Gastroesophageal sphincter (tissue), 4 donors: ENCODE measurements around the gene CERT1. TPM values are rescaled to one million over a fixed set of nuclear protein-coding genes. Genes with fewer than 3 reads are reported as not detected.

Experiments
- ATAC-seq: fragments of 150-250 bp; one replicate; pipeline ENCODE4 v1.9.1; 2016; ENCODE audit warnings: mild to moderate bottlenecking, moderate library complexity
- H3K27ac ChIP-seq, 4 donors: fragments of 200-600 bp; sonication (generic) in 3 of 4; 1 replicate in 3 of 4; 2 replicates in 1 of 4; pipeline ENCODE4 v1.5.1; 2016 to 2019
- H3K27me3 ChIP-seq: fragments of 200-600 bp; sonication (generic); one replicate; pipeline ENCODE4 v1.5.1; 2019
- H3K36me3 ChIP-seq, 2 donors: fragments of 200-600 bp; sonication (generic); one replicate each; pipeline ENCODE4 v1.5.1; 2019; ENCODE audit warnings: control low read depth in 1 of 2
- H3K4me1 ChIP-seq, 3 donors: fragments of 200-600 bp; sonication (generic); 1 replicate in 2 of 3; 2 replicates in 1 of 3; pipeline ENCODE4 v1.5.1; 2016 to 2019; ENCODE audit warnings: control low read depth in 2 of 3
- H3K4me3 ChIP-seq, 2 donors: fragments of 200-600 bp; sonication (generic); one replicate each; pipeline ENCODE4 v1.5.1; 2019; ENCODE audit warnings: mild to moderate bottlenecking in 1 of 2, moderate library complexity in 1 of 2
- H3K9me3 ChIP-seq, 3 donors: fragments of 200-600 bp; sonication (generic); one replicate each; pipeline ENCODE4 v1.5.1; 2017 to 2019; ENCODE audit warnings: control low read depth in 2 of 3
- EP300 ChIP-seq: sonication (generic); formaldehyde crosslinking; IDR thresholded peaks from one replicate; pipeline ENCODE4 v1.6.1; 2017; ENCODE audit warnings: antibody characterized with exemption, mild to moderate bottlenecking
- POLR2A ChIP-seq, 2 donors: fragments of 450-650 bp; IDR thresholded peaks; one replicate each; pipeline ENCODE4 v1.6.1; 2017; ENCODE audit warnings: antibody characterized with exemption in 2 of 2, mild to moderate bottlenecking in 2 of 2, moderate library complexity in 1 of 2
- POLR2AphosphoS5 ChIP-seq: sonication (generic); formaldehyde crosslinking; IDR thresholded peaks from one replicate; pipeline ENCODE4 v1.6.1; 2017; ENCODE audit warnings: antibody characterized with exemption
- WGBS, 2 donors: methylation state at CpG; one replicate each; pipeline ENCODE4 v1.1.5; 2018; ENCODE audit warnings: low coverage in 1 of 2; 5-methylcytosine and 5-hydroxymethylcytosine counted together
- total RNA-seq, 4 donors: library from RNA; depleted of rRNA; stranded (reverse); fragments of >200 nt; gene quantifications; one replicate each; pipeline ENCODE4 v1.1.0, GENCODE V29; 2016
- TF ChIP-seq, protein P1 (sequence below), 4 experiments: fragments of 200-600 bp in 2 of 4; fragments of 450-650 bp in 2 of 4; sonication (generic) in 1 of 4; IDR thresholded peaks; one replicate each; pipeline ENCODE4 v1.5.1; 2017 to 2019; ENCODE audit warnings: antibody characterized with exemption in 4 of 4, mild to moderate bottlenecking in 2 of 4, moderate library complexity in 2 of 4

Gene CERT1
- total RNA-seq, 4 donors from 2014 or later = 23.4 to 46.5 (median 36.6) TPM

DNA sequence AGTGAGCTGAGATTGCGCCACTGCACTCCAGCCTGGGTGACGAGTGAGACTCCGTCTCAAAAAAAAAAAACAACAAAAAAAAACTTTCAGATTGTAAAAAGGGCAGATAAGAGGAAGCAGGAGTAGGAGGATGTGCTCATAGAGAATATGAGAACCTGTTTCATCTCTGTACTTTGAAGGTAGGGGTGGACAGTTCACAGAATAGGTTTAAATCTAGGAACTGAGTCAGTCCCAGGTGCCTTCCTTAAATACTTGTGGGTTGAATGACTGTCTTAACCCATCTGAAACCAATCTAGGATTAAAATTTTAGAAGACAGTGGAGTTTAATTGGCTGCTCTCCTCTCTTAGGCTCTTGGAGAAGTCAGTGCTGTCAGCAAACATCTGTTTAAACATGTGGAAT, 12.6 kb upstream of the CERT1 start:
- no peak for TF ChIP-seq POLR2A (IDR thresholded peaks at IDR 0.05)
- TF ChIP-seq, protein P1, sequence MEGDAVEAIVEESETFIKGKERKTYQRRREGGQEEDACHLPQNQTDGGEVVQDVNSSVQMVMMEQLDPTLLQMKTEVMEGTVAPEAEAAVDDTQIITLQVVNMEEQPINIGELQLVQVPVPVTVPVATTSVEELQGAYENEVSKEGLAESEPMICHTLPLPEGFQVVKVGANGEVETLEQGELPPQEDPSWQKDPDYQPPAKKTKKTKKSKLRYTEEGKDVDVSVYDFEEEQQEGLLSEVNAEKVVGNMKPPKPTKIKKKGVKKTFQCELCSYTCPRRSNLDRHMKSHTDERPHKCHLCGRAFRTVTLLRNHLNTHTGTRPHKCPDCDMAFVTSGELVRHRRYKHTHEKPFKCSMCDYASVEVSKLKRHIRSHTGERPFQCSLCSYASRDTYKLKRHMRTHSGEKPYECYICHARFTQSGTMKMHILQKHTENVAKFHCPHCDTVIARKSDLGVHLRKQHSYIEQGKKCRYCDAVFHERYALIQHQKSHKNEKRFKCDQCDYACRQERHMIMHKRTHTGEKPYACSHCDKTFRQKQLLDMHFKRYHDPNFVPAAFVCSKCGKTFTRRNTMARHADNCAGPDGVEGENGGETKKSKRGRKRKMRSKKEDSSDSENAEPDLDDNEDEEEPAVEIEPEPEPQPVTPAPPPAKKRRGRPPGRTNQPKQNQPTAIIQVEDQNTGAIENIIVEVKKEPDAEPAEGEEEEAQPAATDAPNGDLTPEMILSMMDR (IDR thresholded peaks at IDR 0.05) = no peak
- TF ChIP-seq EP300 = no peak
- TF ChIP-seq POLR2AphosphoS5 = no peak
- WGBS, 2 donors = 81 to 86% methylated on average over 2 to 3 of the region's 3 CpGs
- ATAC-seq = no peak

DNA sequence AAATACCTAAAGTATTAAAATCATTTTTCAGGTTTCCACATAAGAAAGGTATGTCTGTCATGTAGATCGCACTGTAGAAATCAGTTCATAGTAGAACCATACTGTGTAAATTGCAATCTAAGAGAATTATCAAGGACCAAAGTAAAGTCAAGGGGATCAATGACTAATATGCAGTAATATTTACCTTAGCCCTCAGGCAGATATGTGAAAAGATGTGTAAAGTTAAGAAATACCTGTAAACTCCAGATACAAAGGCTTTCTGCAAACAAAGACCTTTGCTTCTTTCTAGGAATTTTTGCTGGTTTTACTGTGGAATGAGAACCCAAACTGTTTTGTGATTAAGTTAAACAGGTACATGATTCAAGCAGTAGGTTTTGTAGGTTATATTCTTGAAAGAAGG, 11.8 kb upstream of the CERT1 start:
- TF ChIP-seq EP300 = no peak
- TF ChIP-seq POLR2A (IDR thresholded peaks at IDR 0.05) = no peak
- no peak for TF ChIP-seq POLR2AphosphoS5
- TF ChIP-seq, protein P1 (IDR thresholded peaks at IDR 0.05) = no peak
- H3K27ac ChIP-seq = no peak overlapping the region
- ATAC-seq = no peak
- H3K9me3 ChIP-seq = peaks cover 0 to 13% (median 0%) of the 10 kb centered on the region in 3 donors
- peaks cover 0 to 8% of the 10 kb centered on the region in 2 donors for H3K36me3 ChIP-seq
- no peak overlapping the region for H3K4me3 ChIP-seq
- peaks cover 0 to 36% (median 0%) of the 10 kb centered on the region in 3 donors for H3K4me1 ChIP-seq
- WGBS, 2 donors = 92 to 100% methylated on average over 1 of the region's 1 CpG
- H3K27me3 ChIP-seq = no peaks in the 10 kb centered on the region

More for the DNA sequence above, 12.6 kb upstream of the CERT1 start:
- Histone ChIP-seq H3K4me3 (no peak overlapping the region), H3K27ac (no peak overlapping the region), H3K36me3 (peaks cover 0 to 8% of the 10 kb centered on the region in 2 donors), H3K4me1 (peaks cover 0 to 36% (median 0%) of the 10 kb centered on the region in 3 donors), H3K9me3 (peaks cover 0 to 13% (median 0%) of the 10 kb centered on the region in 3 donors), H3K27me3 (no peaks in the 10 kb centered on the region)

- Histone ChIP-seq H3K27ac (no peak overlapping the region), H3K4me3 (no peak overlapping the region), H3K9me3 (peaks cover 0 to 13% (median 0%) of the 10 kb centered on the region in 3 donors), H3K27me3 (no peaks in the 10 kb centered on the region), H3K4me1 (peaks cover 0 to 36% (median 0%) of the 10 kb centered on the region in 3 donors), H3K36me3 (peaks cover 0 to 8% of the 10 kb centered on the region in 2 donors)
- TF ChIP-seq POLR2A (IDR thresholded peaks at IDR 0.05) = no peak
- no peak for TF ChIP-seq EP300
- TF ChIP-seq POLR2AphosphoS5 = no peak
- WGBS, 2 donors = 96 to 100% methylated on average over 1 of the region's 1 CpG
- ATAC-seq = no peak
Measured at GRCh38 chr5:75522542-75522941, 11.1 kb upstream of the CERT1 start.

DNA sequence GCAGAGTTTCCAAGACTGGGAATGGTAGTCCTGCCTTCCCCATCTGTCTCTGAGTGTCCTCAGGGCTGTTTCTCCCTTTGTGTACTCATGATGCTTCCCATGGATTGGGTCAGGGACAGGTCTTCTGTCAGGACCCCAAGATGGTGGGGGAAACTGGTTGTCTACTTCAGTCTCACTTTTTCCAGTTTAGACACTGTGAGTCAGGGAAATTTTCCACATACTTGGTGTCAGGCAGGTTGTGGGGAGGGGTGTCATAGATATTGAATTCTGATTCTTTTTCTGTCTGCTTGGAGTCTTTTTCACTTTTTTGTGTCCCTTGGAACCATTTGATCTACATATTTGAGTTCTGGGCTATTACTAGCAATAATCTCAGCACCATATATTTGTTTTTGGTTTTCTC, 10.6 kb upstream of the CERT1 start:
- no peak for TF ChIP-seq POLR2A (IDR thresholded peaks at IDR 0.05)
- peaks cover 0 to 8% of the 10 kb centered on the region in 2 donors for H3K36me3 ChIP-seq
- peaks cover 0 to 13% (median 0%) of the 10 kb centered on the region in 3 donors for H3K9me3 ChIP-seq
- ATAC-seq = no peak
- H3K27me3 ChIP-seq = no peaks in the 10 kb centered on the region
- H3K4me1 ChIP-seq = peaks cover 0 to 36% (median 0%) of the 10 kb centered on the region in 3 donors
- no peak overlapping the region for H3K4me3 ChIP-seq
- no peak overlapping the region for H3K27ac ChIP-seq

DNA sequence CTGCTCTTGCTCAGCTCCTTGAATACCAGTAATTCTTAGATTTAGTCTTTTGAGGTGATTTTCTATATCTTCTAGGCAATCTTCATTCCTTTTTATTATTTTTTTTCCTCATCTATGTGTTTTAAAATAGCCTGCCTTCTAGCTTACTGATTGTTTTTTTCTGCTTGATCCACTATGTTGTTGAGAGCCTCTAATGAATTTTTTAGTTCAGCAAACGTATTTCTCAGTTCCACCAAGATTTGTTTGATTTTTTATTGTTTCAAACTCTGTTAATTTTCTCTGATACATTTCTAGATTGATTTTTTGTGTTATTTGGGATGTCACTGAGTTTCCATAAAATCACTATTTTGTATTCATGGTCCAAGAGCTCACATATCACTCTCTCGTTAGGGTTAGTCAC, 9.8 kb upstream of the CERT1 start:
- WGBS, 2 donors = 100% methylated on average over 1 to 2 of the region's 2 CpGs
- TF ChIP-seq, protein P1 (IDR thresholded peaks at IDR 0.05) = no peak
- TF ChIP-seq POLR2A (IDR thresholded peaks at IDR 0.05) (no peak), EP300 (no peak), POLR2AphosphoS5 (no peak)
- Histone ChIP-seq H3K27ac (no peak overlapping the region), H3K36me3 (peaks cover 0 to 8% of the 10 kb centered on the region in 2 donors), H3K4me1 (peaks cover 0 to 36% (median 0%) of the 10 kb centered on the region in 3 donors), H3K27me3 (no peaks in the 10 kb centered on the region), H3K9me3 (peaks cover 0 to 13% (median 0%) of the 10 kb centered on the region in 3 donors), H3K4me3 (no peak overlapping the region)
- no peak for ATAC-seq

DNA sequence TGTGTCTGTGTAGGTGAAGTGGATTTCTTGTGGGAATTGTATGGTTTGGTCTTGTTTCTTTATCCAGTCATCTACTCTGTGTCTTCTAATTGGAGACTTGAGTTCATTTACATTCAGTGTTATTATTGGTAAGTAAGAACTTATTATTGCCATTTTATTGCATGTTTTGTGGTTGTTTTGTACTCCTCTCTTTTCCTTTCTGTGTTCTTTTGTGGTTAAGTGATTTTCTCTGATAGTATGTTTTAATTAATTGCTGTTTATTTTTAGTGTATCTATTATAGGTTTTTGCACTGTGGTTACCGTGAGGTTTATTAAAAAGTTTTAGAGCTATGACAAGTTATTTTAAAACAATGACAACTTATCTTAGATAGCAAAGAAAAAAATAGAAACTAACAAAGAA, 8.3 kb upstream of the CERT1 start:
- Histone ChIP-seq H3K9me3 (peaks cover 0 to 13% (median 0%) of the 10 kb centered on the region in 3 donors), H3K27me3 (no peaks in the 10 kb centered on the region), H3K36me3 (peaks cover 0 to 8% of the 10 kb centered on the region in 2 donors), H3K4me1 (peaks cover 0 to 36% (median 0%) of the 10 kb centered on the region in 3 donors), H3K4me3 (no peak overlapping the region), H3K27ac (no peak overlapping the region)
- no peak for TF ChIP-seq EP300
- no peak for TF ChIP-seq POLR2A (IDR thresholded peaks at IDR 0.05)
- TF ChIP-seq POLR2AphosphoS5 = no peak
- TF ChIP-seq, protein P1 (IDR thresholded peaks at IDR 0.05) = no peak
- ATAC-seq = no peak
- 31 to 44% methylated on average over 1 of the region's 1 CpG for WGBS, 2 donors
